SK-N-SH treated with all-trans-retinoic acid at 6 μM for 48 hours (cell line): ENCODE data around the gene RIPK4.

Source experiments
- ARNTL ChIP-seq: fragments of 450-650 bp; formaldehyde crosslinking; IDR thresholded peaks from 2 replicates; pipeline ENCODE4 v1.5.0; 2020; ENCODE audit warnings: low read depth, mild to moderate bottlenecking, moderate library complexity, borderline replicate concordance
- CREB5 ChIP-seq: fragments of 250-450 bp; sonication (Bioruptor Pico); IDR thresholded peaks from 2 replicates; pipeline ENCODE4 v1.5.1; 2020; ENCODE audit warnings: low read depth, mild to moderate bottlenecking, moderate library complexity
- ESRRG ChIP-seq: fragments of 250-450 bp; sonication (Bioruptor Pico); IDR thresholded peaks from 2 replicates; pipeline ENCODE4 v1.6.1; 2021; ENCODE audit warnings: mild to moderate bottlenecking
- GLIS3 ChIP-seq: fragments of 250-450 bp; sonication (Bioruptor Pico); IDR thresholded peaks from 2 replicates; pipeline ENCODE4 v1.5.0; 2020; ENCODE audit warnings: mild to moderate bottlenecking, moderate library complexity
- ISL1 ChIP-seq: fragments of 250-450 bp; sonication (Bioruptor Pico); IDR thresholded peaks from 2 replicates; pipeline ENCODE4 v2.1.2; 2022; ENCODE audit warnings: mild to moderate bottlenecking, moderate library complexity
- PPARA ChIP-seq: fragments of 250-450 bp; sonication (Bioruptor Pico); IDR thresholded peaks from 2 replicates; pipeline ENCODE4 v1.5.0; 2020; ENCODE audit warnings: mild to moderate bottlenecking, borderline replicate concordance
- RARB ChIP-seq: fragments of 250-450 bp; sonication (Bioruptor Pico); IDR thresholded peaks from 2 replicates; pipeline ENCODE4 v1.8.0; 2021; ENCODE audit warnings: mild to moderate bottlenecking, moderate library complexity
- ZFP3 ChIP-seq: fragments of 250-450 bp; sonication (Bioruptor Pico); IDR thresholded peaks from 2 replicates; pipeline ENCODE4 v1.5.0; 2020; ENCODE audit warnings: mild to moderate bottlenecking, moderate library complexity
- TF ChIP-seq, protein P1 (sequence below): fragments of 250-450 bp; sonication (Bioruptor Pico); IDR thresholded peaks from 2 replicates; pipeline ENCODE4 v1.8.0; 2021; ENCODE audit warnings: low read depth, mild to moderate bottlenecking, moderate library complexity, borderline replicate concordance

- no peak for TF ChIP-seq ESRRG (CRISPR knock-in tag)
- TF ChIP-seq ARNTL, result no peak
- TF ChIP-seq, protein P1, sequence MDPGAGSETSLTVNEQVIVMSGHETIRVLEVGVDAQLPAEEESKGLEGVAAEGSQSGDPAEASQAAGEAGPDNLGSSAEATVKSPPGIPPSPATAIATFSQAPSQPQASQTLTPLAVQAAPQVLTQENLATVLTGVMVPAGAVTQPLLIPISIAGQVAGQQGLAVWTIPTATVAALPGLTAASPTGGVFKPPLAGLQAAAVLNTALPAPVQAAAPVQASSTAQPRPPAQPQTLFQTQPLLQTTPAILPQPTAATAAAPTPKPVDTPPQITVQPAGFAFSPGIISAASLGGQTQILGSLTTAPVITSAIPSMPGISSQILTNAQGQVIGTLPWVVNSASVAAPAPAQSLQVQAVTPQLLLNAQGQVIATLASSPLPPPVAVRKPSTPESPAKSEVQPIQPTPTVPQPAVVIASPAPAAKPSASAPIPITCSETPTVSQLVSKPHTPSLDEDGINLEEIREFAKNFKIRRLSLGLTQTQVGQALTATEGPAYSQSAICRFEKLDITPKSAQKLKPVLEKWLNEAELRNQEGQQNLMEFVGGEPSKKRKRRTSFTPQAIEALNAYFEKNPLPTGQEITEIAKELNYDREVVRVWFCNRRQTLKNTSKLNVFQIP (CRISPR knock-in tag), result no peak
- no peak for TF ChIP-seq ZFP3
- no peak for TF ChIP-seq RARB (CRISPR knock-in tag)
- TF ChIP-seq PPARA (CRISPR knock-in tag), result no peak
- TF ChIP-seq ISL1 (CRISPR knock-in tag), result no peak
- TF ChIP-seq CREB5 (CRISPR knock-in tag), result no peak
- TF ChIP-seq GLIS3 (CRISPR knock-in tag), result no peak
These were observed 19.7 kb upstream of the RIPK4 start for GRCh38 chr21:41786509-41786987.
